Naive thymus-derived CD4-positive, alpha-beta T cell (primary cell): Measurements from ENCODE around the gene FAM3D. TPM values are rescaled to one million over a fixed set of nuclear protein-coding genes. Genes with fewer than 3 reads are reported as not detected.

Experiments
- ATAC-seq: fragments of 150-1000 bp; cut with Tn5 transposase; 2 replicates; pipeline ENCODE4 v1.10.0; 2021; ENCODE audit warnings: mild to moderate bottlenecking, moderate library complexity
- CTCF ChIA-PET: fragments of 350-600 bp; sonication (Branson Sonifier 250); formaldehyde crosslinking; loops from one replicate; lab custom pipeline; 2021; ENCODE audit warnings: antibody characterized with exemption; lab: Charles Lee
- POLR2A ChIA-PET: fragments of 350-600 bp; sonication (Branson Sonifier 250); formaldehyde crosslinking; loops from one replicate; lab custom pipeline; 2021; ENCODE audit warnings: antibody characterized with exemption, inconsistent platforms; lab: Charles Lee
- DNase-seq, 9 donors: peaks; one replicate each; pipeline versions ENCODE4 v3.0.0 to v3.0.0-alpha.2; 2020 to 2022; ENCODE audit warnings: mixed read lengths in 1 of 9
- H3K27ac ChIP-seq: one replicate; pipeline ENCODE4 v1.7.0; 2013; ENCODE audit warnings: mild to moderate bottlenecking, low read depth, low read length, moderate library complexity
- H3K27me3 ChIP-seq, 2 donors: one replicate each; pipeline ENCODE4 v1.7.0; 2013; ENCODE audit warnings: low read length in 2 of 2, mild to moderate bottlenecking in 2 of 2, moderate library complexity in 2 of 2; ENCODE audit not compliant: control insufficient read depth in 2 of 2, insufficient read depth in 2 of 2
- H3K36me3 ChIP-seq, 3 experiments: 1 replicate in 2 of 3; 2 replicates in 1 of 3; pipeline ENCODE4 v1.7.0; 2013; ENCODE audit warnings: low read length in 3 of 3, mild to moderate bottlenecking in 3 of 3, moderate library complexity in 1 of 3; ENCODE audit not compliant: insufficient read depth in 3 of 3, control insufficient read depth in 2 of 3
- H3K4me1 ChIP-seq, 2 donors: one replicate each; pipeline ENCODE4 v1.7.0; 2013; ENCODE audit warnings: low read length in 2 of 2, mild to moderate bottlenecking in 2 of 2, moderate library complexity in 1 of 2; ENCODE audit not compliant: control insufficient read depth in 2 of 2, insufficient read depth in 2 of 2
- H3K4me3 ChIP-seq: 2 replicates; pipeline ENCODE4 v1.7.0; 2013; ENCODE audit warnings: mild to moderate bottlenecking, low read length
- H3K9me3 ChIP-seq, 3 experiments: 1 replicate in 2 of 3; 2 replicates in 1 of 3; pipeline ENCODE4 v1.7.0; 2013; ENCODE audit warnings: low read length in 3 of 3; ENCODE audit not compliant: control insufficient read depth in 2 of 3
- H3K27ac Mint-ChIP-seq, 9 donors: one replicate each; pipeline ENCODE4 v1.8.0; 2020 to 2022; ENCODE audit warnings: mixed read lengths in 9 of 9, mild to moderate bottlenecking in 8 of 9, moderate library complexity in 5 of 9, inconsistent platforms in 2 of 9
- H3K27me3 Mint-ChIP-seq, 5 donors: one replicate each; pipeline ENCODE4 v1.8.0; 2021 to 2022; ENCODE audit warnings: mixed read lengths in 5 of 5, mild to moderate bottlenecking in 1 of 5
- H3K36me3 Mint-ChIP-seq, 5 donors: one replicate each; pipeline ENCODE4 v1.8.0; 2020 to 2022; ENCODE audit warnings: mixed read lengths in 5 of 5, mild to moderate bottlenecking in 3 of 5, inconsistent platforms in 1 of 5
- H3K4me1 Mint-ChIP-seq, 7 donors: one replicate each; pipeline ENCODE4 v1.8.0; 2020 to 2022; ENCODE audit warnings: mixed read lengths in 7 of 7, mild to moderate bottlenecking in 3 of 7, inconsistent platforms in 1 of 7
- H3K4me3 Mint-ChIP-seq, 10 donors: one replicate each; pipeline ENCODE4 v1.8.0; 2020 to 2022; ENCODE audit warnings: mild to moderate bottlenecking in 10 of 10, mixed read lengths in 10 of 10, moderate library complexity in 6 of 10, inconsistent platforms in 2 of 10
- H3K9me3 Mint-ChIP-seq, 11 donors: one replicate each; pipeline ENCODE4 v1.8.0; 2020 to 2022; ENCODE audit warnings: mixed read lengths in 11 of 11, mild to moderate bottlenecking in 4 of 11, inconsistent platforms in 1 of 11, moderate library complexity in 1 of 11
- intact Hi-C, 2 donors: fragments of 100-400 bp; cut with micrococcal nuclease; formaldehyde crosslinking; loops; one replicate each; pipeline ENCODE4 v1.15.1; 2023
- polyA plus RNA-seq, 2 donors: library from polyadenylated mRNA; unstranded; fragments of 300-500 nt; fragmentation: Illumina TruSeq; gene quantifications; one replicate each; pipeline ENCODE4 v1.2.3, GENCODE V29; 2021
- total RNA-seq, 6 experiments: library from RNA in 5 of 6; stranded (reverse) in 5 of 6; gene quantifications; 1 replicate in 5 of 6; 2 replicates in 1 of 6; pipeline ENCODE4 v1.2.3 and lab custom pipeline; 2021 to 2026

FAM3D gene
- total and polyA plus RNA-seq, 7 experiments from 2014 or later, result not detected

- Histone ChIP-seq H3K4me1 (no peaks in the 10 kb centered on the region), H3K9me3 (no peaks in the 10 kb centered on the region), H3K27ac (no peak overlapping the region), H3K4me3 (no peak overlapping the region), H3K36me3 (no peaks in the 10 kb centered on the region), H3K27me3 (no peaks in the 10 kb centered on the region)
- H3K27ac Mint-ChIP-seq, result no peak overlapping the region
- ATAC-seq (no peak), DNase-seq (no peak)
- POLR2A ChIA-PET, result no interaction called here
- peaks cover 5 to 20% (median 15%) of the 10 kb centered on the region in 5 donors for H3K27me3 Mint-ChIP-seq
- no peaks in the 10 kb centered on the region for H3K36me3 Mint-ChIP-seq
- intact Hi-C loops, result no loop called here
- CTCF ChIA-PET, result interaction anchor here (0.5 kb wide), 1 partner anchor 377 kb away, joined by 4 read pairs; no protein-coding TSS in a partner anchor
- peaks cover 0 to 7% (median 0%) of the 10 kb centered on the region in 11 donors for H3K9me3 Mint-ChIP-seq
- no peak overlapping the region for H3K4me3 Mint-ChIP-seq
- peaks cover 0 to 6% (median 0%) of the 10 kb centered on the region in 7 donors for H3K4me1 Mint-ChIP-seq
These were observed 13.9 kb downstream of the FAM3D start for GRCh38 chr3:58652624-58653023.

- peaks cover 0 to 6% (median 0%) of the 10 kb centered on the region in 7 donors for H3K4me1 Mint-ChIP-seq
- Histone ChIP-seq H3K9me3 (no peaks in the 10 kb centered on the region), H3K4me3 (no peak overlapping the region), H3K27me3 (no peaks in the 10 kb centered on the region), H3K36me3 (no peaks in the 10 kb centered on the region), H3K4me1 (no peaks in the 10 kb centered on the region), H3K27ac (no peak overlapping the region)
- ChIA-PET CTCF (no interaction called here), POLR2A (no interaction called here)
- no peak overlapping the region for H3K27ac Mint-ChIP-seq
- no peaks in the 10 kb centered on the region for H3K36me3 Mint-ChIP-seq
- H3K9me3 Mint-ChIP-seq, result peaks cover 0 to 7% (median 0%) of the 10 kb centered on the region in 11 donors
- H3K27me3 Mint-ChIP-seq, result peaks cover 3 to 15% (median 11%) of the 10 kb centered on the region in 5 donors
- DNase-seq (no peak), ATAC-seq (no peak)
- intact Hi-C loops, result no loop called here
- no peak overlapping the region for H3K4me3 Mint-ChIP-seq
These were observed 15.3 kb downstream of the FAM3D start for GRCh38 chr3:58651276-58651675.

GRCh38 chr3:58647381-58648141 lies 19.0 kb downstream of the FAM3D start:
- Mint-ChIP-seq H3K4me3 (no peak overlapping the region), H3K27ac (no peak overlapping the region), H3K9me3 (peaks cover 0 to 3% (median 0%) of the 10 kb centered on the region in 11 donors), H3K4me1 (peaks cover 0 to 3% (median 0%) of the 10 kb centered on the region in 7 donors), H3K36me3 (no peaks in the 10 kb centered on the region), H3K27me3 (peaks cover 0 to 5% (median 0%) of the 10 kb centered on the region in 5 donors)
- Histone ChIP-seq H3K27me3 (no peaks in the 10 kb centered on the region), H3K4me1 (no peaks in the 10 kb centered on the region), H3K27ac (no peak overlapping the region), H3K4me3 (no peak overlapping the region), H3K36me3 (no peaks in the 10 kb centered on the region), H3K9me3 (no peaks in the 10 kb centered on the region)
- ATAC-seq (no peak), DNase-seq (no peak)
- intact Hi-C loops, result no loop called here
- POLR2A ChIA-PET, result no interaction called here
- CTCF ChIA-PET, result no interaction called here

GRCh38 chr3:58646503-58646902 lies 20.1 kb downstream of the FAM3D start:
- Mint-ChIP-seq H3K4me1 (no peaks in the 10 kb centered on the region), H3K4me3 (no peak overlapping the region), H3K27ac (no peak overlapping the region), H3K27me3 (peaks cover 0 to 5% (median 0%) of the 10 kb centered on the region in 5 donors), H3K9me3 (peaks cover 0 to 3% (median 0%) of the 10 kb centered on the region in 11 donors), H3K36me3 (no peaks in the 10 kb centered on the region)
- no peak for ATAC-seq
- ChIA-PET CTCF (no interaction called here), POLR2A (no interaction called here)
- intact Hi-C loops, result no loop called here
- no peaks in the 10 kb centered on the region for H3K36me3 ChIP-seq
- H3K27me3 ChIP-seq, result no peaks in the 10 kb centered on the region
- no peaks in the 10 kb centered on the region for H3K4me1 ChIP-seq
- no peak overlapping the region for H3K4me3 ChIP-seq
- H3K27ac ChIP-seq, result no peak overlapping the region
- no peaks in the 10 kb centered on the region for H3K9me3 ChIP-seq
- no peak for DNase-seq

GRCh38 chr3:58645726-58646125 lies 20.8 kb downstream of the FAM3D start:
- Histone ChIP-seq H3K9me3 (no peaks in the 10 kb centered on the region), H3K27ac (no peak overlapping the region), H3K4me1 (no peaks in the 10 kb centered on the region), H3K4me3 (no peak overlapping the region), H3K36me3 (no peaks in the 10 kb centered on the region), H3K27me3 (no peaks in the 10 kb centered on the region)
- Mint-ChIP-seq H3K27me3 (peaks cover 0 to 5% (median 0%) of the 10 kb centered on the region in 5 donors), H3K9me3 (peaks cover 0 to 3% (median 0%) of the 10 kb centered on the region in 11 donors), H3K4me1 (peaks cover 0 to 1% (median 0%) of the 10 kb centered on the region in 7 donors), H3K36me3 (no peaks in the 10 kb centered on the region), H3K4me3 (no peak overlapping the region), H3K27ac (no peak overlapping the region)
- DNase-seq (no peak), ATAC-seq (no peak)
- ChIA-PET CTCF (no interaction called here), POLR2A (no interaction called here)
- intact Hi-C loops, result no loop called here

- intact Hi-C loops, result no loop called here
- CTCF ChIA-PET, result no interaction called here
These were observed 23.7 kb downstream of the FAM3D start for GRCh38 chr3:58642846-58643245.

More at GRCh38 chr3:58642846-58643245, 23.7 kb downstream of the FAM3D start:
- no peaks in the 10 kb centered on the region for H3K36me3 ChIP-seq
- Mint-ChIP-seq H3K36me3 (no peaks in the 10 kb centered on the region), H3K4me1 (peaks cover 0 to 3% (median 0%) of the 10 kb centered on the region in 7 donors), H3K27me3 (peaks cover 0 to 5% (median 0%) of the 10 kb centered on the region in 5 donors), H3K27ac (peak overlapping the region in 1 of 9 donors; percentile 5), H3K4me3 (no peak overlapping the region), H3K9me3 (peaks cover 0 to under 1% (median 0%) of the 10 kb centered on the region in 11 donors)
- no peaks in the 10 kb centered on the region for H3K9me3 ChIP-seq
- ATAC-seq (no peak), DNase-seq (no peak)
- H3K4me3 ChIP-seq, result no peak overlapping the region
- H3K27ac ChIP-seq, result no peak overlapping the region
- H3K27me3 ChIP-seq, result no peaks in the 10 kb centered on the region
- H3K4me1 ChIP-seq, result no peaks in the 10 kb centered on the region
- POLR2A ChIA-PET, result no interaction called here
